GM21528 (cell line): Measurements from ENCODE around the gene PRKD3.
A peak's percentile ranks its signal among the peaks of the same experiment; 100 is the strongest.

Experiments
- ATAC-seq: cut with Tn5 transposase; IDR thresholded peaks from one replicate; pipeline ENCODE4 v1.9.1; 2021; ENCODE audit warnings: mild to moderate bottlenecking, moderate library complexity; ENCODE audit not compliant: unreplicated experiment, low FRiP score

Gene PRKD3

DNA sequence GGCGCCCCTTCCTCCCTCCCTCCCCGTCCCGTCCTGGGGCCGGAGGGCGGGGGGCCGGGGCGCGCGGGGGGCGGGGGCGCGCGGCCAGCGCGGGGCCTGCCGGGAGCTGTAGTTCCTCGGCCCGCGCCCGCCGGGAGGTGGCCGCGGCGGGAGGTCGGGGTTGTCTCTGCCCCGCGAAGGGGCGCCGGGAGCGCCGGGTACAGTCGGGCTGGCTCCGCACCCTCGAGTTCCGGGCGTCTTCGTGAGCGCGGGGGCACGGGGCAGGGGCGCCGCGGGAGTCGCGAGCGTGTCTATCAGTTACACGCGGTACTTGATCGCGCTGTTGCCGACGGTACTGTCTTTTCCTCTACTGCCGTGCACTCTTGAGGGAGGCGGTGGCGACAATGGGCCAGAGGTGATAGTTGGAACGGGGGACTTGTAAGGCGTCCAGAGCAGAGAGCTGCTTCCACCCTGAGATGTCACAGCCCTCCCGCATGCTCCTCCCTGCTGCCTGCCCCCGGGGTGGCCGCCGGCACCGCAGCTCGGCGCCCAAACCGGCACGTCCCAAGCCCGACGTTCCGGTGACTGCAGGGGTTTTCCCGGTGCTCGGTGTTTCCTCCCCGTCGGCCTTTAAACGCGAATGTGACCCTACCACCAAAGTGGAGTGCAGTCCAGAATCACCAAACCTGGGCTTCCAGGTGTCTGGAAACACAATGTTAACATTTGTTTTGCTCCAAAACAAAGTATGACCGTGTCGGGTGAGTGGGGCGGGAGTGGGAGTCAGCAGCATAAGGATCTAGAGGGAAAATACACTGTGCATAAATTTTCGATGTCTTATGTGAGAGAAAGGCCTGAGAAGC, at the start of gene PRKD3:
Gene PRKD3 (minus strand): TSS at position 48 of the 839 bp plus-strand sequence. CDS start 8,309 bp downstream, outside the sequence.
- ATAC-seq = peak; percentile 81

DNA sequence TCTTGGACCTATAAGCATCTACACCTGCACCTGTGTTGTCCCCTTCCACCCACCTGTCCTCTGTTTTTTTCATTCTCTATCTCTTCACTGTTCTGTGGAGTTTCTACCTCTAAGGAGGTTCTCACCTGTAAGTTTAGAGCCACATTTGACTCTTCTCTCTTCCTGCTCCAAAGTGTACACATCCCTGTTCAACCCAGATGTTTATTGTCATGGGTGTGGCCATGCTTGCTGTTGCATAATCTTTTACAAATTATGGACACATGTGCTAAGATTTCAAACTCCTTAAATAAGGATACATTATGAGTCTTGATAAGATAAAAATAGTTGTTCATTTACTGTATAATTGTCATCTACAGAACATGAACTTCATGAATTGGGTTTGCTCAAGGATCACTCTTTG, 47.4 kb upstream of the PRKD3 start:
- ATAC-seq = no peak

DNA sequence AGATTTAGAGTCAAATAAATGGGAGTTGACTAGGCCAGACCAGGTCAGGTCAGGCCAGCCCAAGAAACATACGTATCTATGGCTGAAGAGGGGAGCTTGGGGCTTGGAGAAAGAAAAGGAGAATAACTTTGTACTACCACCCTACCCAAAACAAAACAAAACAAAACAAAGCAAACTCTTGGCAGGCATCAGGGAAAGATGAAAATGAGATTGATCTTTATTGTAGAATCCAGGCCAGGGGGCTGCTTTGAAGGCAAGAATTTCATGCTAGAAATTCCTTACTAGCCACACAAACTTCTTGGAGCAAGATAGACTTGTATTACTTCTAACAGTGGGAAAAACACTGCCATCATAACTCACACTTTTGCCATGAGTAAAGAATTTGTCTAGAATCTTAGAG, 46.0 kb upstream of the PRKD3 start:
- no peak for ATAC-seq

DNA sequence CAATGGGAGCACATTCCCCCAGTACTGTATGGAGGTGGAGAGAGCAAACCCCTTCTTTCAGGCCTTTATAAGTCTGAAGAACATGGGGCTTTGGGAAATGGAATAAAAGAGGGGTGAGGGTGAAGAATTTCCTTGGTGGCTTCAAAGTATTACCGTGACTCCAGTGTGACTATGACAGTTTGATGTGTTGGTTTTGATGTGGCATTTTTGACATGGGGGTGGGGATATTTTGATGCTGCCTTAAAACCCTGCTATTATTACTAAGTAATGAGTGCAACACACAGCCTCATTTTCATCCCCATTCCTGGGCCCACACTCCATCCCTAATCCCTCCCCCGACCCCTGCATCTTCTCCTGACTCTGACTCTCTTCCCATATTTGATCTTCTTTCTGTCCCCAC, 43.4 kb upstream of the PRKD3 start:
- ATAC-seq = no peak

DNA sequence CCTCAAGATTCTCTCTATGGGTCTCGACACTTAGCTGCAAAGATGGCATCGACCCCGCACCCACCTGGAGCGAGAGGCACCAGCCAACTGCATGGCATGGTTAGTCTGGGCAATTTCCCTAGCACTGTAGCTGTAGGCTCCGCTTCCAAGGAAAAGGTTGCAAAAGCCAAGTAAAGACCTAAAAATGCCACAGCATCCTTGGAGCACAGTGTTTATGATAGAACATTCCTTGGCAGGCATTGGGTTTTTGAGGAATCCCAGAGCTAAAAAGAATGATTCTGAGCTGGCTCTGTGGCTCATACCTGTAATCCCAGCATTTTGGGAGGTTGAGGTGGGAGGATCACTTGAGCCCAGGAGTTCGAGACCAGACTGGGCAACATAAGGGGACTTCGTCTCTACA, 42.7 kb upstream of the PRKD3 start:
- no peak for ATAC-seq

DNA sequence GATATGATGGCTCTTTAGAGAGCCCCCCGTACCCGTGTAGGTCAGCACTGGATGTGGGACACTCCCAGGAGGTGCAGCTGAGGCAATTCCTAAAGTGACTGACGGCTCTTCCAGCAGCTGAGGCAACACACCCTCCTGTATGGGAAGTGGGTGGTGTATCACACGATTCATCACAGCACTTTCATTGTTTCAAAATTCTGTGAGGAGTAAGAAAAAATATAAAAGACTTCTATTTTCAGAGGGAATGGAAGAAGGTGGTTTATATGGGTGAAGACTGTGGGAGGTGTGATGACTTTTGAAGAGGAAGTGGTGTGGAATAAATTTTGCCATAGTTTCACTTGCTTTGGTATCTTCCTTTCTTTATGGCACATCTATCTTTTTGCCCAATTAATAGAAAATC, 42.1 kb upstream of the PRKD3 start:
- ATAC-seq = no peak

DNA sequence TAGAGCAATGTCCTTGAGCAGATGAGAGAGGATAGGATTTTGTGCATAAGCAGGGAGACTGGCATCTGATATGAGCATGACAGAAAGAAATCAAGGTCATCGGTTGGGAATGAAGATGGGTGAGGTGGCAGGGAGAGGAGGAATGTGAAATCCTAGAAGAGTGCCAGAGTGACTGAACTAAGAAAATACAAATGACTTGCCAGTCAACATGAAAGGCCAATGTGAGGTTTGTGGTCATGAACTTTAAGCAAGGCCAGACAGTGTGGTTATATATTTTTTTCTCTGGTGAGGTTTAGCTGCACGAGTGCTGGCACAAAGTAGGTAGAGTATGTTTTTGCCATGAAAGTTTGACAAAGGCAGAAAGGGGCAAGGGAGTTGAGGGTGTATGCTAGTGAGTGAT, 41.0 kb upstream of the PRKD3 start:
- ATAC-seq = no peak

DNA sequence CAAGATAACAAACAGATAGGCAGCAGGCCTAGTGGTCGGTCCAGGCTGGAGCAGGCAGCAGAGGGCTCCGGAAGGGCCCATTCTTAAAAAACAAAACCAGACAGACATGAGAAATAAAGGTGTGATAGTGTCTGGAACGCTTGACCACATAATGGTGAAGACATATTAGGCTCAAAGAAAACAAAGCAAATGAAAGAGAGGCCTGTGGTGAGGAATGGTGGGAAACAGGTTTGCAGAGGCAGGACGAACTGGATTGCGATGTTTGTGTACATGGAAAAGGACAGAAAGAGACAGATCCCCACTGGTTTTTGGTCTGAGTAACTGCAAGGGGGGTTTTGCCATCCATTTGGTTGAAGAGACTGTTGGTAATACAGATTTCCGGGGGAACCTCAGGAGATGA, 39.7 kb upstream of the PRKD3 start:
- ATAC-seq = no peak

DNA sequence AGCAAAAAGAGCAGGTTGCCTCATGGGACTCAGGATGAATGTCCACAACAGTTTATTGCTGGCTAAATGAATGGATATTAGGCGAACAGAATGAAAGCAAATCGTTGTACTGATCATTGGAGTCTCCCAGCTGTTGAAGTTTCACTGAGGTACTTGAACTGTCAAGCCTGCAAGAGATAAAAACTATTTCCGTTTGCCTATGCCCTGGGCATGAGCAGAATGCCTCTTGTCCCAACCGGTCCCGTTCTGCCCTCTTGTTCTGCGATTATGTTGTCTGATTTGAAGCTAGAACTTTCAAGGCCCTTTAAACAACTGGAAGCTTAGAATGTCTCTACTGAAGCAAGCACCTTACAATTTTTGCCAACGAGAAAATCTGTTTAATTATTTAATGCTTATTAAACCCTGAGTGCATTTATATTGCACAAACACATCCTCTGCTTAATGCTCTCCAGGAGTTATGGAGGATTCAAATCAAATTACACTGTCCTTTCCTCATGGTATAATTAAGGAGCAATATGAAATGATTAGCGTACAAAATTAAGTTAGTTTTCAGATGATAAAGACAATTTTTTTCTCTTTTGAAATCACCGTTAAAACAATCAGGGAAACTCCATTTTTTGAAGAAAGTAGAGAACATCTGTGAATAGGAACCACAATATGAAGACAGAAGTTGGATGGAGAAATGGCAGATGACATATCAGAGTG, 37.5 kb upstream of the PRKD3 start:
- ATAC-seq = no peak

DNA sequence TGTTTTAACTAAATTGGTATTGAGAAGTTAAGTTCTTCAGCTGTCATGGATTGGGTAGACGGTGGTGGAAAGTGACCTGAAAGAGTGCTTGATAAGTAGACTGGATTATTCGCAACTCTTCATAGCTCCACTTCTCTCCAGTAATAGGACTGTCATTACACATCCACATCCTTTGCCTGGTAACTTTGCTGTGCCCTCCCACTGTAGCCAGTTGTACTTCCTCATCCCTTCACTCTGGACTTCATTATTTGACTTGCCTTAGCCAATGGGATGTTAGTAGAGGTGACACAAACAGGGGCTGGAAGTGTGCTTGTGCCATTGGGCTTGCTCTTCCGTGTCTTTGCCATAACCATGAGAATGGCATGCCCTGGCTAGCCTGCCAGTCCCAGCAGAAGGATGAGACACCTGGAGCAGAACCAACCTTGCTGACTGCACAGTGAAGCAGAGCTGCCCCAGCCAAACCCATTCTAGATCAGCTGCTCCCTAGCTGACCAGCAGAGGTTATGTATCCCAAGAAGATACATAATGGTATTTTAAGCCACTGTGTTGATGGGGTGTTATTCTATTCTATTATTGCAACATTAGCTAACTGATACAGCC, 36.7 kb upstream of the PRKD3 start:
- no peak for ATAC-seq

DNA sequence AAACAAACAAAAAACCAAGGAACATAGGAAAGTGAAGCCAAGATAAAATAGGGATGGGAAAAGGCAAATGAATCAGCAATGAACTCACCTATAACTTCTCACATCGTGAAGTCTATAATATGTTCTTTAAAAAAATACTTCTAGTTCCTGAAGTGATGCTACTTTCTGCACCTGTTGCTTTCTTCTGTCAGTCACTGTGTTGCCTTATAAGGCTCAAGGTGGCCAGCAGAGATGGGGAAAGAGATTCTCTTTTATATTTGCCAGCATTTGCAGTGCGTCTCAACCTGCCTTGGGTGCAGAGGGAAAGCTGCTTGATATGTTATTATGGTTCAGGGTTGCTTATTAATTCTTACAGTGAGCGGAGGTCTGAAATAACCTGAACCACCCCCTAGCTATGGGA, 33.8 kb upstream of the PRKD3 start:
- ATAC-seq = no peak

DNA sequence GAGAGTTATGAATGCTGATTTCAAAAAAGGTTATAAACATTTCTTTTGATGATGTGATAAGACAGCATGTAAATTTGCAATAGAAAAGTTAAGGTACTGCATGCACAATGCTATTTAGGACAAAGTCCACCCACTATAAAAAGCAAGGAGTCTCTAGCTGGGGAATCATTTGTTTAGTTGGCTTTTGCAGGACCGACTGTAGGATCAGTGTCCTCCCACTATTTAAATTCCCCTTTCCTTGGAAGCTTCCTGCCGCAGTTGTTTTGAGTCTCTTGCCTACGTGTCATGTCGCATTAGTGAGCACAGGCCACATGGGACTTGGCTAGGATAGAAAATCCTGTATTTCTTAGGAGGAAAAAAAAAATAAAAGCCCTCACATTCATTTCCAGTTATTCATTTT, 32.9 kb upstream of the PRKD3 start:
- no peak for ATAC-seq

DNA sequence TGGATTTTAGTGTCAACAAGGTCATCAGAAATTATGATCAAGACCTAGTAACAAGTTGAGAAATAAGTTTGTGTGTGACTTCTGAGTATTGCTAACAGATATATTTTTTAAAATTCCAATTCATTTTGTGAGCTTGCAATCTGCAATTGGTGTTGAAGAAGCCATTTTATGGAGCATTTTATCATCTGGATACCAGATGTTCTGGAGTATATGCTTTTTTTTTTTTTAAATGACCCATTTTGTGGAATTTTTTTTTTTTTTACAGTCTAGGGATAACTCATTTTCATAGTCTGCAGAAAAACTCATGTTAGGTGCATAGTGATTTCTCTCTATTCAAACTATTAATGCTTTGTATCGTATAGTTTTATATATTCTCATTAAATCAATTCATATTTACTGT, 32.4 kb upstream of the PRKD3 start:
- no peak for ATAC-seq

DNA sequence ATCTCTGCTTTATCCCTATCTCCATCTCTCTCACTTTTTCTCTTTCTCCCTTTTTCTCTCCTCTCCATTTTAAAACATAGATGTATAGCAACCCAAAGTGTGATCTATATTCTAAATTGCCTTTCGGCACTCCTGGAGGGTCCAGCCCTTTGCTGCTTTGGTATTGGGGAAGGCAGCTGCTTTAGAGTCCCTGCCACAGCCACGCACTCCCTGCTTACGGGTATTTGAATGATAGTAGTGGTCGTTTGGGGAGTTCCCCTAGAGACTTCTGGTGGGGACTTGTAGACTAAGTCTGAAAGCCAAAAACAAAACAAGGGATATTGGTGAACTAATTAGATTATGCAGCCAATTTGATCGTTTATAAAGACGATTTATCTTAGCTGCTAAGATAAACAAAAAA, 31.7 kb upstream of the PRKD3 start:
- no peak for ATAC-seq

DNA sequence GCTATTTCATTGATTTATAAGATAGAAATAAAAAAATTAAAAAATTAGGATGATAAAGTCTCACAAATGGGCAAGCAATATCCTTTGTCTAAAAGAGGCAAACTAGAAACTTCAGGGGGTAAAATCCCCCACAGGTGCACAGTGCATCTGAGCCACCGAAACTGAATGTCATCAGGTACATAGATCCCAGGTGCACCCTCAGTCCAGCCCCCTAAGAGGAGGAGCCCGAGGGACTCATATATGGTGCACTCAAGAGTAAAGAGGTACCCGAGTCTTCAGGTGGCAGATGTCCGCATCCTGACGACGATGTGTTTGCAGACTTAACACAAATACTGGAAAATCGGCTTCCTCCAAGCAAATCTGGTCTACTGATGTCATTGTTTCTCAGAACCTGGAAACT, 31.1 kb upstream of the PRKD3 start:
- ATAC-seq = no peak

DNA sequence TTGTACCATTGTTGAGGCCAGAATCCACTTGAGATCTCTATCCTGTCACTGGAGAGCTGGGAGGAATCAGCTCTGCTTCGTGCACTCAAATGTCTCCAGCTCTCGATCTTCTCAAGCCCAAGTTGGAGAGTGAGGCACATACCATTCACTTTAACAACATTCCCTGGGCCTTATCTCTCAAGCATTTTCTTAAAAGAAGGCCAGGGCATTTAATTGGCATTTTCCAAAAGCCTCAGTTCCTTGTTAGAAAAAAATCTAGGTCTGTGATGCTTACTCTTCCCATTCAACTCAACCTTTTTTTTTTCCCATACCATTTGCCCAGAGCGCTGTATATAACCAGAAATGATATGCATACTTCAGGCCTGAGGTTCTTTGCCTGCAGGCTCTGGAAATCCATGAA, 29.9 kb upstream of the PRKD3 start:
- ATAC-seq = no peak

DNA sequence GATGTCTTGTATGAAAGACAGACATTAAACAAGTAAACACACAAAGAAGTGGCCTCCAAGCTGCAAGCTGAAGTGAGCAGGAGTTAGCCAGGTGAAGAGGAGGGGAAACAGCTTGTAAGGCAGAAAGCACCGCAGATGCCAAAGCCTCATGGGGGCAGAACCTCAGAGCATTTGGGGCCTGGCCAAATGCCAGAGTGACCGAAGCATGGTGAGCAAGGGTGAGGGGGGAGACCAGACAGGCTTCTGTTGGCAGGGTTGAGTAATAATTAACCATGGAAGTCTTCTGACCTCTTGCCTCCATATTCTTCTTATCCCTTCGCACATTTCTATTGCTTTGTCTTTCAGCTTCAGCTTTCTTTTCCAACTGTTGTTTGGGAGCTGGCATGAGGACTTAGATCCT, 25.4 kb upstream of the PRKD3 start:
- no peak for ATAC-seq

DNA sequence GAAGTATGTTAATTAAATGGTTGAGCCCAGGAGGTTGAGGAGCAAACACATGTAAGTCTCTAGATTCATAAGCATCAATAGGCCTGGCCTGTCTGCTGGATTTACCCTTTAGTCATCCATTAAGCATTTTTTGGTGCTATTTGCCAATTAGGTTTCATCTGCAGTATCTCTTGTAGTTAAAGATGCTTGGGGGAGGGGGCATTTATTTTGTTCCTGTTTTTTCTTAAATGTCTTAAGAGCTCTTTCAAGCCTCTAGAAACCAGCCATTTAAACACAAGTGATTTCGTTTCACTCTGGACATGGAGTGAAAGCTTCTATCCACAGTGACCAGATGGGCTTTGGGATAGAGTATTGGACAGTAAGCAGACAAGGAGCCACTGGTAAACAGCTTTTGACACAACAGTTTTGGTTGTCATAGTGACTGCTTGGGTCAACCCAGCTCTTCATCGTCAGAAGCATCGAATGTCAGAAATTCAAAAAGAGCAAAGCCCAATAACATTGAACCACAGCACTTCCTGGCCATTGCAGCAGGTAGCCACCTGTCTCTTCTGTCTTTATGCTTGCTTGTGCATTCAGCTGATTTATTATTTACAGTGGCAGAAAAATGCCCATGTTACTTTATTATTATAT, 24.7 kb upstream of the PRKD3 start:
- ATAC-seq = no peak

DNA sequence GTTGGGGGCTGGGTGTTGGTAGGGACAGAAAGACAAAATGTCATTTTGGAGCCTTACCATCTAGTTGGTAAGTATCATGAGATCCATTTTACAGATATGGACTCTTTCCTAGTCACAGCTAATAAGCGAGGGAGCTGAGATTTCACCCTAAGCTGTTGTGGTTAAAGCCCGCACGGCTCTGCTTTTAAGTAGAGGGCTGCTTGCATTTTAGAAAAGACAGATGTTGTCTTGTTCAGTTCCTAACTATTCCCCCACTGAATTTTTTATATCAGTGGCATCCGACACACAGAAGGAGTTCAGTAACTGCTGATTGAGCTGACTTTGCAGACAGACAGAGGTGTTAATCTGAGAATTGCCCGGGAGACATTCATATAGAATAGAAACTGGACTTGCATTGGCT, 23.5 kb upstream of the PRKD3 start:
- ATAC-seq = no peak

DNA sequence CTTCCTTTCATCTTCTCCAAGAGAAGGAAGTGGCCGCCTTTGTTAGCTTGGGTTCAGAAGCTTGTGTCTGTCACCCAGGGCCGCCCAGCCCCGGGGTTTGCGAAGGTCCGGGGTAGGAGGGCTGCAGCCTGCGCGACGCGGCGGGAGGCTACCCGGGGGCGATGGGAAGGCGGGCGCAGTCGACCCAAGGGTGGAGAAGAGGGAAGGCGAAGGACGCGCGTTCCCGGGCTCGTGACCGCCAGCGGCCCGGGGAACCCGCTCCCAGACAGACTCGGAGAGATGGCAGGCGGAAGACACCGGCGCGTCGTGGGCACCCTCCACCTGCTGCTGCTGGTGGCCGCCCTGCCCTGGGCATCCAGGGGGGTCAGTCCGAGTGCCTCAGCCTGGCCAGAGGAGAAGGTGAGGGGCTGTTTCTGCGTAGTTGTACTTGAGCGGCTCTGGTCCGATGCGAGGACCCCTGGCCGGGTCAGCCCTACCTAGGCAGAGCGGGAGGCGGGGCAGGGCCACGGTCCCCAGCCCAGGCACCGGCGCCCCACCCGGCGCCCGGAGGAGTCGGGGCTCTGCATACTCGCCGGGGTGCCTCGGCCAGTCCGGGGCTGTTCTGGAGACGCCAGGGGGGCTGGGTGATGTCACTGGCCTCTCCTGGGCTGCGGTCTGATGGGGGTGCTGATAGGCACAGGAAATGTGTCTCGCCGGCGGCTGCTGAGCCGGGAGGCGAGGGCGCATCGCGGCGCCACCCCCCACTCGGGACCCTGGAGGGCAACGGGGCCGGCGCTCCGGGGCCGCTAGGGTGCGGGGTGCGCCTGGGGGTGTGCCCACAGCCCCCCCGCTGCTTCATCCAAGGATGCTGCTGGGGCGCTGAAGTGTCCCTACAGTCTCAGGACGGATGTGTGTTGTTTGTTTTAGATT, 20.1 kb upstream of the PRKD3 start, which contains the start of gene QPCT:
Gene QPCT (plus strand): TSS at position 178 of the 909 bp plus-strand sequence. CDS start 102 bp downstream, at position 280.
- ATAC-seq = no peak
